Peyer's patch (tissue), 4 donors: ENCODE measurements around the gene ABCC4. TPM values are rescaled to one million over a fixed set of nuclear protein-coding genes. Genes with fewer than 3 reads are reported as not detected.

Source experiments
- DNase-seq, 3 donors: peaks; one replicate each; pipeline ENCODE4 v3.0.0-alpha.2; 2017 to 2019
- H3K27ac ChIP-seq, 4 donors: fragments of 200-600 bp; sonication (generic); one replicate each; pipeline ENCODE4 v1.5.1; 2016 to 2019
- H3K27me3 ChIP-seq, 2 donors: fragments of 200-600 bp; sonication (generic); one replicate each; pipeline ENCODE4 v1.5.1; 2019
- H3K36me3 ChIP-seq, 3 donors: fragments of 200-600 bp; sonication (generic); one replicate each; pipeline ENCODE4 v1.5.1; 2016 to 2019
- H3K4me1 ChIP-seq, 4 donors: fragments of 200-600 bp; sonication (generic); one replicate each; pipeline ENCODE4 v1.5.1; 2016 to 2019
- H3K4me3 ChIP-seq, 4 donors: fragments of 200-600 bp; sonication (generic); 1 replicate in 3 of 4; 2 replicates in 1 of 4; pipeline ENCODE4 v1.5.1; 2016 to 2019; ENCODE audit warnings: mild to moderate bottlenecking in 1 of 4
- H3K9me3 ChIP-seq, 4 donors: fragments of 200-600 bp; sonication (generic); one replicate each; pipeline ENCODE4 v1.5.1; 2016 to 2019; ENCODE audit warnings: mild to moderate bottlenecking in 1 of 4
- POLR2A ChIP-seq, 2 donors: fragments of 450-650 bp; IDR thresholded peaks; one replicate each; pipeline ENCODE4 v1.5.1; 2017; ENCODE audit warnings: antibody characterized with exemption in 2 of 2, mild to moderate bottlenecking in 2 of 2, moderate library complexity in 2 of 2
- total RNA-seq, 4 donors: library from RNA; depleted of rRNA; stranded (reverse); fragments of >200 nt; gene quantifications; one replicate each; pipeline ENCODE4 v1.1.0, GENCODE V29; 2016
- TF ChIP-seq, protein P1 (sequence below), 6 experiments: fragments of 450-650 bp in 4 of 6; fragments of 200-600 bp in 2 of 6; sonication (generic) in 1 of 6; IDR thresholded peaks; one replicate each; pipeline ENCODE4 v1.5.1; 2017 to 2019; ENCODE audit warnings: antibody characterized with exemption in 6 of 6, mild to moderate bottlenecking in 3 of 6, moderate library complexity in 1 of 6

ABCC4 gene
- total RNA-seq, 4 donors from 2014 or later, result 7.2 to 81.7 (median 13.7) TPM

- Histone ChIP-seq H3K36me3 (no peaks in the 10 kb centered on the region), H3K4me3 (no peak overlapping the region), H3K9me3 (no peaks in the 10 kb centered on the region), H3K27me3 (no peaks in the 10 kb centered on the region), H3K4me1 (no peaks in the 10 kb centered on the region), H3K27ac (no peak overlapping the region)
- no peak for DNase-seq
- TF ChIP-seq, protein P1, sequence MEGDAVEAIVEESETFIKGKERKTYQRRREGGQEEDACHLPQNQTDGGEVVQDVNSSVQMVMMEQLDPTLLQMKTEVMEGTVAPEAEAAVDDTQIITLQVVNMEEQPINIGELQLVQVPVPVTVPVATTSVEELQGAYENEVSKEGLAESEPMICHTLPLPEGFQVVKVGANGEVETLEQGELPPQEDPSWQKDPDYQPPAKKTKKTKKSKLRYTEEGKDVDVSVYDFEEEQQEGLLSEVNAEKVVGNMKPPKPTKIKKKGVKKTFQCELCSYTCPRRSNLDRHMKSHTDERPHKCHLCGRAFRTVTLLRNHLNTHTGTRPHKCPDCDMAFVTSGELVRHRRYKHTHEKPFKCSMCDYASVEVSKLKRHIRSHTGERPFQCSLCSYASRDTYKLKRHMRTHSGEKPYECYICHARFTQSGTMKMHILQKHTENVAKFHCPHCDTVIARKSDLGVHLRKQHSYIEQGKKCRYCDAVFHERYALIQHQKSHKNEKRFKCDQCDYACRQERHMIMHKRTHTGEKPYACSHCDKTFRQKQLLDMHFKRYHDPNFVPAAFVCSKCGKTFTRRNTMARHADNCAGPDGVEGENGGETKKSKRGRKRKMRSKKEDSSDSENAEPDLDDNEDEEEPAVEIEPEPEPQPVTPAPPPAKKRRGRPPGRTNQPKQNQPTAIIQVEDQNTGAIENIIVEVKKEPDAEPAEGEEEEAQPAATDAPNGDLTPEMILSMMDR (IDR thresholded peaks at IDR 0.05), result no peak
- no peak for TF ChIP-seq POLR2A (IDR thresholded peaks at IDR 0.05)
These were observed 63.9 kb downstream of the ABCC4 start for GRCh38 chr13:95237310-95237870.

- no peaks in the 10 kb centered on the region for H3K4me1 ChIP-seq
- H3K27ac ChIP-seq, result no peak overlapping the region
- H3K36me3 ChIP-seq, result no peaks in the 10 kb centered on the region
- DNase-seq, result no peak
- H3K27me3 ChIP-seq, result no peaks in the 10 kb centered on the region
- no peak overlapping the region for H3K4me3 ChIP-seq
- no peaks in the 10 kb centered on the region for H3K9me3 ChIP-seq
- no peak for TF ChIP-seq POLR2A (IDR thresholded peaks at IDR 0.05)
- TF ChIP-seq, protein P1 (IDR thresholded peaks at IDR 0.05), result no peak
These were observed 64.5 kb downstream of the ABCC4 start for GRCh38 chr13:95236774-95237173.

DNA sequence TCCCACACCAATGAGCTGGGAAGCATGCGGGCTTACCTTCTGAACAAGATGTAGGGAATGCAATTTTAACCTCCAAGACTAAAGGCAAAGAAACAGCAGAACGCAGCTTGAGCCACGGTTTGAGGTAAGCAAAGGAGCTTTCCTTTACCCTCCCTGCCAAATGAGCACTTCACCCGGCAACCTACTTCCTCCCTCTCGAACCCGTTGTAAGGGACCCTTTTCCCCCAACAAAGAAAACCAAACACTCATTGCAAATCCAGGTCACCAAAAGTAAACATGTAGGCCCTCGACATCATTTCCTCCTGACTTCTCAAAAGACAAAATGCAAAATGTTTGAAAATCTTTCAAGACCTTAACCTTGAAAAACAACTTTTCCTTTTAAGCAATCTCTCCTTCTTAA lies 65.3 kb downstream of the ABCC4 start:
- Histone ChIP-seq H3K27ac (no peak overlapping the region), H3K4me1 (no peaks in the 10 kb centered on the region), H3K27me3 (no peaks in the 10 kb centered on the region), H3K36me3 (no peaks in the 10 kb centered on the region), H3K4me3 (no peak overlapping the region), H3K9me3 (no peaks in the 10 kb centered on the region)
- no peak for DNase-seq
- TF ChIP-seq, protein P1 (IDR thresholded peaks at IDR 0.05), result no peak
- no peak for TF ChIP-seq POLR2A (IDR thresholded peaks at IDR 0.05)

GRCh38 chr13:95235199-95235756 lies 66.0 kb downstream of the ABCC4 start:
- DNase-seq, result no peak
- H3K4me1 ChIP-seq, result no peaks in the 10 kb centered on the region
- H3K9me3 ChIP-seq, result no peaks in the 10 kb centered on the region
- H3K27me3 ChIP-seq, result no peaks in the 10 kb centered on the region
- H3K36me3 ChIP-seq, result no peaks in the 10 kb centered on the region
- H3K27ac ChIP-seq, result no peak overlapping the region
- H3K4me3 ChIP-seq, result no peak overlapping the region
- TF ChIP-seq, protein P1 (IDR thresholded peaks at IDR 0.05), result no peak
- TF ChIP-seq POLR2A (IDR thresholded peaks at IDR 0.05), result no peak

GRCh38 chr13:95234242-95234641 lies 67.0 kb downstream of the ABCC4 start:
- Histone ChIP-seq H3K27me3 (no peaks in the 10 kb centered on the region), H3K4me3 (no peak overlapping the region), H3K9me3 (no peaks in the 10 kb centered on the region), H3K36me3 (no peaks in the 10 kb centered on the region), H3K4me1 (no peaks in the 10 kb centered on the region), H3K27ac (no peak overlapping the region)
- DNase-seq, result no peak
- TF ChIP-seq, protein P1 (IDR thresholded peaks at IDR 0.05), result no peak
- TF ChIP-seq POLR2A (IDR thresholded peaks at IDR 0.05), result no peak
